ENCODE measurements around the gene RNASEH1. TPM values are rescaled to one million over a fixed set of nuclear protein-coding genes. Genes with fewer than 3 reads are reported as not detected.
"Not testable (repeated sequence)": the region's sequence is repeated elsewhere in the genome, so short reads cannot be mapped to it uniquely, and the experiment has no call there.

Gene RNASEH1
- total RNA-seq, 4 donors from 2014 or later, result 21.6 to 31.0 (median 26.1) TPM

DNA sequence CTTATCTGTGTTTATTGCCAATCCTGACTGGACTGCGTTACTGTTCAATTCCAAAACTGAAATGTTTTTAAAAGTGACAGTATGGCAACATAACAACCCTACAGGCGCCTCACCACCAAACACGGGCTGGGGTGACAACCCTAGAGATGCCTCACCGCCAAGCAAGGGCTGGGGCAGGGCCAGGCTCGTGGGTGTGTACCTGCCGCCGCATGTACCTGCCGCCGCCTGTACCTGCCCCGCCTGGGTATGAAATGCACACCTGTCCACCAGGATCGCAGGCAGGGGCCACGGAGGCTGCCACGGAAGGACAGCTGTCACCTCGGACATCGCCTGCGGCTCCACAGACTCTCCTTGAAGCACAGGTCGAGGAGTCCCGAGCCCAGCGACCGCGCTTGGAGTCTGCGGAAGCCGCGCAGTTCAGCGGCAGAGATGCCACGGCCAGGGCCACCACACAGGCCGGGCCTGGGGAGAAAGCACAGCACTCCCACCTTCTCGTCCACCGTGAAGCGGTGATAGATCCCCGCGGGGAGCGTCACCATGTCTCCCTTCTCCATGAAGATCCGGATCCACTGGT is 57.7 kb downstream of the RNASEH1 start:
- no peak for DNase-seq (ENCODE audit: low spot score in 2 of 2)
- no peaks in the 10 kb centered on the region for H3K27me3 ChIP-seq
- H3K36me3 ChIP-seq, result peaks cover 0 to 88% (median 0%) of the 10 kb centered on the region in 3 donors
- WGBS, 2 donors, result 92 to 95% methylated on average over 28 to 30 of the region's 34 CpGs
- no peak for TF ChIP-seq EP300 (IDR thresholded peaks at IDR 0.05)
- no peak for TF ChIP-seq POLR2A (IDR thresholded peaks at IDR 0.05)
- TF ChIP-seq, protein P1, sequence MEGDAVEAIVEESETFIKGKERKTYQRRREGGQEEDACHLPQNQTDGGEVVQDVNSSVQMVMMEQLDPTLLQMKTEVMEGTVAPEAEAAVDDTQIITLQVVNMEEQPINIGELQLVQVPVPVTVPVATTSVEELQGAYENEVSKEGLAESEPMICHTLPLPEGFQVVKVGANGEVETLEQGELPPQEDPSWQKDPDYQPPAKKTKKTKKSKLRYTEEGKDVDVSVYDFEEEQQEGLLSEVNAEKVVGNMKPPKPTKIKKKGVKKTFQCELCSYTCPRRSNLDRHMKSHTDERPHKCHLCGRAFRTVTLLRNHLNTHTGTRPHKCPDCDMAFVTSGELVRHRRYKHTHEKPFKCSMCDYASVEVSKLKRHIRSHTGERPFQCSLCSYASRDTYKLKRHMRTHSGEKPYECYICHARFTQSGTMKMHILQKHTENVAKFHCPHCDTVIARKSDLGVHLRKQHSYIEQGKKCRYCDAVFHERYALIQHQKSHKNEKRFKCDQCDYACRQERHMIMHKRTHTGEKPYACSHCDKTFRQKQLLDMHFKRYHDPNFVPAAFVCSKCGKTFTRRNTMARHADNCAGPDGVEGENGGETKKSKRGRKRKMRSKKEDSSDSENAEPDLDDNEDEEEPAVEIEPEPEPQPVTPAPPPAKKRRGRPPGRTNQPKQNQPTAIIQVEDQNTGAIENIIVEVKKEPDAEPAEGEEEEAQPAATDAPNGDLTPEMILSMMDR (IDR thresholded peaks at IDR 0.05), result no peak
- no peak overlapping the region for H3K27ac ChIP-seq
- no peaks in the 10 kb centered on the region for H3K9me3 ChIP-seq
- no peaks in the 10 kb centered on the region for H3K4me1 ChIP-seq
- H3K4me3 ChIP-seq, result no peak overlapping the region

DNA sequence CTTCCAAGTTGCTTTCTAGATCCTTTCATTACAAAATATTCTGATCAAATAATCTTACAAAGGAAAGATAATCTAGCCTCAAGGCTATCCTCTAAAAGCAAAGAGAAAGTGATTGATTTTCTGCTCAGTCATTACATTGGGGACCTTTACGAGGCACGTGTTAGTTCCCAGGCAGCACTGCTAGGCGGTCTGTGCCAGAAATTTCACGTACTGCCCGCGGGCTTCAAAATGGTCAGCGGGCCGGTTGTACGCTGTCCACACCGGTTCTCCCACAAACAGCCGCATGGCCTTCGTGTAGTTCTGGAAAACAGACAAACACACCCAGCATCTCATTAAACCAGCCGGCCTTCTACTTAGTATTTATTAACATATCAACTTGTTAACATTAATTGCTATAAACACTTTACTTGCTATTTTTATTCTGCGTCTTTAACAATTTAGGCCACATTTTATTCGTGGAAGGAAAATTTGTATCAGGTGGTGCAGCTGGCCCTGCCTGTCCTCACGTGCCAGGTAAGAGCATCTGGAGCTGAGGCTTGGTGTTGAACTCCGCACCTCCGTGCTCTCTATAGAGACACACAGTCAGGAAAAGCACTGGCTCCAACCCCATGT is 59.2 kb downstream of the RNASEH1 start:
- no peak overlapping the region for H3K4me3 ChIP-seq
- TF ChIP-seq POLR2A (IDR thresholded peaks at IDR 0.05), result no peak
- TF ChIP-seq, protein P1 (IDR thresholded peaks at IDR 0.05), result no peak
- no peak for TF ChIP-seq EP300 (IDR thresholded peaks at IDR 0.05)
- no peak for DNase-seq (ENCODE audit: low spot score in 2 of 2)
- no peaks in the 10 kb centered on the region for H3K9me3 ChIP-seq
- H3K27me3 ChIP-seq, result no peaks in the 10 kb centered on the region
- H3K4me1 ChIP-seq, result peaks cover 0 to 3% (median under 1%) of the 10 kb centered on the region in 4 donors
- peak overlapping the region in 1 of 4 donors; percentile 18 for H3K27ac ChIP-seq
- H3K36me3 ChIP-seq, result peaks cover 0 to 80% (median 0%) of the 10 kb centered on the region in 3 donors
- WGBS, 2 donors, result 94 to 95% methylated on average over 18 of the region's 18 CpGs

DNA sequence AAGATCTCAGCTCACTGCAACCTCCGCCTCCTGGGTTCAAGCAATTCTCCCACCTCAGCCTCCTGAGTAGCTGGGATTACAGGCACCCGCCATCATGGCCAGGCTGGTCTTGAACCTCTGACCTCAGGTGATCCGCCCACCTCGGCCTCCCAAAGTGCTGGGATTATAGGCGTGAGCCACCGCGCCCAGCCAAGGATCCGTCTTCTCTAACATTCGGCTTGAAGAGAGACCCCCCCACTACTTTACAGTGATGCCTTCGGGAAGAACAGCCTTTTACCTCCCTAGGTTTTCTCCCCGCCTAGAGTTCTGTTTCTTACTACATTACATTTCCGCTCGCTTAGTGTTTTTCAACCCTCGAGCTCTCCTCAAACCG is 61.4 kb downstream of the RNASEH1 start:
- WGBS, 2 donors, result 91 to 95% methylated on average over 15 of the region's 15 CpGs
- not testable (repeated sequence) for H3K27me3 ChIP-seq; H3K9me3 ChIP-seq; H3K4me3 ChIP-seq; H3K27ac ChIP-seq; DNase-seq (ENCODE audit: low spot score in 2 of 2)
- Histone ChIP-seq H3K4me1 (peaks cover 0 to 16% (median 4%) of the 10 kb centered on the region in 4 donors), H3K36me3 (peaks cover 0 to 69% (median 0%) of the 10 kb centered on the region in 3 donors)

Other genes with a start within 250 kb of the RNASEH1 start
- gene EIPR1, start 180.5 kb downstream of the RNASEH1 start, total RNA-seq, result 10 to 100 TPM; 24.9 to 46.2 (median 36.3) TPM
- 100 to 1,000 TPM; 125 to 157 (median 145) TPM for gene TRAPPC12, start 178.6 kb downstream of the RNASEH1 start, total RNA-seq
- 100 to 1,000 TPM in 3 of 4 donors, 10 to 100 TPM in 1; 51.9 to 112 (median 106) TPM for gene ADI1, start 38.8 kb downstream of the RNASEH1 start, total RNA-seq
- 1,000 to 10,000 TPM; 2,343 to 3,332 (median 3,117) TPM for gene RPS7, start 16.9 kb upstream of the RNASEH1 start, total RNA-seq
- 1 to 10 TPM in 2 of 4 donors, under 1 TPM in 1, not detected in 1; 0.66 to 6.7 (median 1.6) TPM for gene COLEC11, start 36.8 kb upstream of the RNASEH1 start, total RNA-seq
- 10 to 100 TPM in 3 of 4 donors, 1 to 10 TPM in 1; 5.7 to 16.6 (median 12.2) TPM for gene ALLC, start 99.9 kb upstream of the RNASEH1 start, total RNA-seq
- 10 to 100 TPM in 1 of 4 donors, 1 to 10 TPM in 3; 2.9 to 22.3 (median 5.6) TPM for gene DCDC2C, start 145.2 kb upstream of the RNASEH1 start, total RNA-seq